Left ventricle myocardium inferior (tissue), 1 donor: Measurements from ENCODE around the gene DMC1. TPM values are rescaled to one million over a fixed set of nuclear protein-coding genes. Genes with fewer than 3 reads are reported as not detected.

Source experiments
- DNase-seq: peaks from one replicate; pipeline ENCODE4 v3.0.0-alpha.2; 2020
- H3K27ac ChIP-seq: fragments of 200-600 bp; replicated peaks from 2 replicates; pipeline ENCODE4 v1.8.0; 2021
- H3K27me3 ChIP-seq: fragments of 200-600 bp; 2 replicates; pipeline ENCODE4 v1.8.0; 2021; ENCODE audit warnings: low read depth
- H3K36me3 ChIP-seq: fragments of 200-600 bp; 2 replicates; pipeline ENCODE4 v1.8.0; 2021
- H3K4me1 ChIP-seq: fragments of 200-600 bp; 2 replicates; pipeline ENCODE4 v1.8.0; 2021
- H3K4me3 ChIP-seq: fragments of 200-600 bp; 2 replicates; pipeline ENCODE4 v1.8.0; 2021; ENCODE audit warnings: mild to moderate bottlenecking, moderate library complexity
- H3K9me3 ChIP-seq: fragments of 200-600 bp; replicated peaks from 2 replicates; pipeline ENCODE4 v1.8.0; 2021
- intact Hi-C: fragments of 100-400 bp; cut with micrococcal nuclease; formaldehyde crosslinking; loops from one replicate; pipeline ENCODE4 v1.11.0; 2022
- total RNA-seq: library from RNA; stranded (reverse); fragmentation: NEBNext Ultra II Directional; extraction: Animal tissue kit (Norgen Biotek cat#: 25700); gene quantifications from one replicate; pipeline ENCODE4 v1.2.1, GENCODE V29; 2021
- TF ChIP-seq, protein P1 (sequence below): fragments of 200-600 bp; IDR thresholded peaks from 2 replicates; pipeline ENCODE4 v1.8.0; 2021; ENCODE audit warnings: antibody characterized with exemption, mild to moderate bottlenecking, borderline replicate concordance
- donor health status: DM: no; HTN: yes; CAD: no; lungs with severe emphysema.

The DMC1 gene
- total RNA-seq, 1 donor from 2014 or later = 1.0 TPM

GRCh38 chr22:38504731-38505540, 65.0 kb downstream of the DMC1 start:
- TF ChIP-seq, protein P1, sequence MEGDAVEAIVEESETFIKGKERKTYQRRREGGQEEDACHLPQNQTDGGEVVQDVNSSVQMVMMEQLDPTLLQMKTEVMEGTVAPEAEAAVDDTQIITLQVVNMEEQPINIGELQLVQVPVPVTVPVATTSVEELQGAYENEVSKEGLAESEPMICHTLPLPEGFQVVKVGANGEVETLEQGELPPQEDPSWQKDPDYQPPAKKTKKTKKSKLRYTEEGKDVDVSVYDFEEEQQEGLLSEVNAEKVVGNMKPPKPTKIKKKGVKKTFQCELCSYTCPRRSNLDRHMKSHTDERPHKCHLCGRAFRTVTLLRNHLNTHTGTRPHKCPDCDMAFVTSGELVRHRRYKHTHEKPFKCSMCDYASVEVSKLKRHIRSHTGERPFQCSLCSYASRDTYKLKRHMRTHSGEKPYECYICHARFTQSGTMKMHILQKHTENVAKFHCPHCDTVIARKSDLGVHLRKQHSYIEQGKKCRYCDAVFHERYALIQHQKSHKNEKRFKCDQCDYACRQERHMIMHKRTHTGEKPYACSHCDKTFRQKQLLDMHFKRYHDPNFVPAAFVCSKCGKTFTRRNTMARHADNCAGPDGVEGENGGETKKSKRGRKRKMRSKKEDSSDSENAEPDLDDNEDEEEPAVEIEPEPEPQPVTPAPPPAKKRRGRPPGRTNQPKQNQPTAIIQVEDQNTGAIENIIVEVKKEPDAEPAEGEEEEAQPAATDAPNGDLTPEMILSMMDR = no peak
- H3K27ac ChIP-seq = peak overlapping the region; percentile 100
- peaks cover 68% of the 10 kb centered on the region for H3K4me1 ChIP-seq
- intact Hi-C loops = no loop called here
- peak overlapping the region; percentile 93 for H3K4me3 ChIP-seq
- H3K36me3 ChIP-seq = peaks cover 28% of the 10 kb centered on the region
- no peaks in the 10 kb centered on the region for H3K9me3 ChIP-seq
- no peaks in the 10 kb centered on the region for H3K27me3 ChIP-seq
- peak; percentile 56 for DNase-seq

- intact Hi-C loops = no loop called here
- peaks cover 85% of the 10 kb centered on the region for H3K4me1 ChIP-seq
- TF ChIP-seq, protein P1 = no peak
Observed at GRCh38 chr22:38503021-38503420, 67.0 kb downstream of the DMC1 start.

DNA sequence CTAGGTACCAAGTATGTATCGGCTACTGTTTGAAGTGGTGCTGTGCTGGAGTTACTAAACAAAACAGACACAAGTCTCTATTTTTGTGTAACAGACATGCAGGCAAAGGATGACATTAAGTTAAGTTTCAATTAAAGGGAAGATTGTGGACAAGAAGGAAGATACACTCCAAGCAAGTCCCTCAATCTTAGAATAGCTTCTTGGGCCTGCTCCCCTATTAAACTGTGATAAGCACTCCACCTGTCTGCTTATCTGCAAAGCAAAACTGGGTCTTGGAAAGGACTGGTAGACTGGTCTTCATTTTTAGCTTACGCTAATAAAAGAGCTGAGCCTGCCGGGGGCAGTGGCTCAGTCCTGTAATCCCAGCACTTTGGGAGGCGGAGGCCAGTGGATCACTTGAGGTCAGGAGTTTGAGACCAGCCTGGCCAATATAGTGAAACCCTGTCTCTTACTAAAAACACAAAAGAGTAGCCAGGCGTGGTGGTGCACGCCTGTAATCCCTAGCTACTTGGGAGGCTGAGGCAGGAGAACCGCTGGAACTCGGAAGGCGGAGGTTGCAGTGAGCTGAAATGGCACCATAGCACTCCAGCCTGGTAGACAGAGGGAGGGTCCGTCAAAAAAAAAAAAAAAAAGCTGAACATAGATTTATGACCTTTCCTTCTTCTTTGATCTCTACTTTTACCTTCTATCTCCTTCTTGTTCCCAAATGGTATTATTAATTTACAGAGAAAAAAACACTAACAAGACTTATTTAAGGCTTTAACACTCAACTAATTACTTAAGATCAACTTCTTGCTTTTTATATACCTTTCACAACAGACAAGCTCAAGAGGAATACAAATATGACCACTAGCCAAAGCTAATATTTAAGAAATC, 67.9 kb downstream of the DMC1 start:
- Histone ChIP-seq H3K36me3 (peaks cover 57% of the 10 kb centered on the region), H3K4me3 (peak overlapping the region; percentile 93), H3K4me1 (peaks cover 88% of the 10 kb centered on the region), H3K27me3 (no peaks in the 10 kb centered on the region), H3K9me3 (no peaks in the 10 kb centered on the region), H3K27ac (peak overlapping the region; percentile 7)
- TF ChIP-seq, protein P1 = no peak
- no peak for DNase-seq
- intact Hi-C loops = no loop called here

More at GRCh38 chr22:38503021-38503420, 67.0 kb downstream of the DMC1 start:
- Histone ChIP-seq H3K36me3 (peaks cover 47% of the 10 kb centered on the region), H3K9me3 (no peaks in the 10 kb centered on the region), H3K27me3 (no peaks in the 10 kb centered on the region), H3K27ac (peak overlapping the region; percentile 7), H3K4me3 (peak overlapping the region; percentile 93)
- DNase-seq = no peak

DNA sequence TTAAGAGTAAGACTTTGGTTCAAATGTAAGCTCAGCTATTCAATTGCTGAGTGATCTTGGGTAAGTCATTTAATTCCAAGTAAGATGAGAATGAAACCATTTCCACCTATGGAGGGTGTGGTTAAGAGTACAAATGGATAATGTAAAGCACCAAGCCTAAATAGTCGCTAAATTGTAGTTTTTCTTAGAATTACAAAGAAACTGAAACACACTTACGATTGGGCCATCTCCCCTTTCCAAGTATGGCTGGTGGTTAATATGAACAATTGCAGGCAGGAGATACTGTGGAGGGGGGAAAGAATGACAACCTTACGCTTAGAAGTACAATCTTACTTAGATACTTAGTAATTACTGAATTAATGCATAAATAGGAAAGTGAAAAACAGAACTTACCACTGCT, 72.1 kb downstream of the DMC1 start:
- Histone ChIP-seq H3K4me3 (no peak overlapping the region), H3K4me1 (peaks cover 89% of the 10 kb centered on the region), H3K9me3 (no peaks in the 10 kb centered on the region), H3K36me3 (peaks cover 90% of the 10 kb centered on the region), H3K27me3 (no peaks in the 10 kb centered on the region), H3K27ac (no peak overlapping the region)
- intact Hi-C loops = no loop called here
- TF ChIP-seq, protein P1 = no peak
- no peak for DNase-seq

DNA sequence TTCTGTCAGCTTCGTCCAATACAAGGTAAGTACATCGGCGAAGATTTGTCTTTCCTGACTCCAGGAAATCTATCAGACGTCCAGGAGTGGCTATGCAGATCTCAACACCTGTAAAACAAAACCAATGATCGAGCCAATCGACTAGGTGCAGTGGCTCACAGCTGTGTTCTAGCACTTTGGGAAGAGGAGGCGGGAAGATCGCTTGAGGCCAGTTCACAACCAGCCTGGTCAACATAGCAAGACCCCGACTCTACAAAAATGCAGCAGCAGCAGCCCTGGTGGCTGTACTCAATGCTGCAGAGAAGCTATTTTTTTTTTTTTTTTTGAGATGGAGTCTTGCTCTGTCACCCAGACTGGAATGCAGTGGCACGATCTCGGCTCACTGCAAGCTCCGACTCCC, 75.0 kb downstream of the DMC1 start:
- no peak for DNase-seq
- no peak overlapping the region for H3K4me3 ChIP-seq

More for the DNA sequence above, 75.0 kb downstream of the DMC1 start:
- no peak overlapping the region for H3K27ac ChIP-seq
- TF ChIP-seq, protein P1 = no peak
- H3K9me3 ChIP-seq = no peaks in the 10 kb centered on the region
- H3K36me3 ChIP-seq = peaks cover 100% of the 10 kb centered on the region
- H3K4me1 ChIP-seq = peaks cover 90% of the 10 kb centered on the region
- intact Hi-C loops = no loop called here
- H3K27me3 ChIP-seq = no peaks in the 10 kb centered on the region
